ENCODE measurements around the gene EXOSC10. TPM values are rescaled to one million over a fixed set of nuclear protein-coding genes. Genes with fewer than 3 reads are reported as not detected.

Gene EXOSC10
- polyA plus RNA-seq, 1 of the 3 experiments (the other 2 are of a cell fraction), result 62.5 TPM

- H3K36me3 ChIP-seq (replicated peaks in 1 of 2; ENCODE audit: control insufficient read depth in 1 of 2, insufficient read depth in 2 of 2, low read length in 1 of 2), result peaks cover 46 to 53% of the 10 kb centered on the region in 2 experiments
- POLR2A ChIA-PET, result no interaction called here
- H3F3A ChIP-seq (replicated peaks; ENCODE audit: insufficient read depth), result no peaks in the 10 kb centered on the region
- no peak overlapping the region for H3K9ac ChIP-seq
- H3K9me2 ChIP-seq, result no peaks in the 10 kb centered on the region
- CTCF ChIA-PET, result interaction anchor here (0.6 to 2.5 kb wide), 3 partner anchors 23 to 71 kb away, joined by 3 to 7 read pairs (median 3); no protein-coding TSS in a partner anchor
- no peak overlapping the region for H3K4me2 ChIP-seq
- no peak overlapping the region for H2AFZ ChIP-seq (ENCODE audit: low read depth)
- no peaks in the 10 kb centered on the region for H3K9me3 ChIP-seq
- no peaks in the 10 kb centered on the region for H3K27me3 ChIP-seq (ENCODE audit: insufficient read depth)
- TF ChIP-seq FOSL2 (IDR thresholded peaks at IDR 0.05; ENCODE audit: borderline replicate concordance, low read depth), result no peak
- TF ChIP-seq NRF1 (IDR thresholded peaks at IDR 0.05; ENCODE audit: low read depth, low read length), result no peak
- 93% methylated on average over 7 of the region's 7 CpGs for WGBS (ENCODE audit: low lambda C conversion rate)
- no peaks in the 10 kb centered on the region for H3K79me2 ChIP-seq (ENCODE audit: insufficient read depth)
- no peak for DNase-seq
- H4K20me1 ChIP-seq (ENCODE audit: insufficient read depth), result no peaks in the 10 kb centered on the region
- H3K4me1 ChIP-seq (ENCODE audit: control insufficient read depth in 1 of 2, insufficient read depth in 2 of 2, low read depth in 1 of 2, low read length in 1 of 2), result no peaks in the 10 kb centered on the region
- no peak overlapping the region for H3K27ac ChIP-seq (ENCODE audit: low read depth in 2 of 2, low read length in 1 of 2)
- no peak overlapping the region for H3K4me3 ChIP-seq (ENCODE audit: low read depth in 2 of 2, low read length in 1 of 2)
Measured at GRCh38 chr1:11109047-11109760, 9.5 kb upstream of the EXOSC10 start.

- POLR2A ChIA-PET, result no interaction called here
- Histone ChIP-seq H3K9me3 (no peaks in the 10 kb centered on the region), H2AFZ (ENCODE audit: low read depth) (no peak overlapping the region), H3K4me1 (ENCODE audit: control insufficient read depth in 1 of 2, insufficient read depth in 2 of 2, low read depth in 1 of 2, low read length in 1 of 2) (no peaks in the 10 kb centered on the region), H3K27me3 (ENCODE audit: insufficient read depth) (no peaks in the 10 kb centered on the region), H3K4me3 (ENCODE audit: low read depth in 2 of 2, low read length in 1 of 2) (no peak overlapping the region), H3K9me2 (no peaks in the 10 kb centered on the region), H3F3A (replicated peaks; ENCODE audit: insufficient read depth) (no peaks in the 10 kb centered on the region), H3K4me2 (no peak overlapping the region), H3K36me3 (replicated peaks in 1 of 2; ENCODE audit: control insufficient read depth in 1 of 2, insufficient read depth in 2 of 2, low read length in 1 of 2) (peaks cover 36 to 44% of the 10 kb centered on the region in 2 experiments), H3K9ac (no peak overlapping the region), H4K20me1 (ENCODE audit: insufficient read depth) (no peaks in the 10 kb centered on the region), H3K27ac (ENCODE audit: low read depth in 2 of 2, low read length in 1 of 2) (no peak overlapping the region), H3K79me2 (ENCODE audit: insufficient read depth) (no peaks in the 10 kb centered on the region)
- CTCF ChIA-PET, result interaction anchor here (0.9 to 2.5 kb wide), 4 partner anchors 9 to 35 kb away, joined by 3 to 7 read pairs (median 4); no protein-coding TSS in a partner anchor
- no peak for DNase-seq
- 98% methylated on average over 5 of the region's 5 CpGs for WGBS (ENCODE audit: low lambda C conversion rate)
- TF ChIP-seq RAD21 (IDR thresholded peaks at IDR 0.05; ENCODE audit: low read length) (no peak), FOXJ3 (CRISPR knock-in tag; IDR thresholded peaks at IDR 0.05) (no peak), CHD2 (IDR thresholded peaks at IDR 0.05; ENCODE audit: low read length, partially characterized antibody) (no peak), JUND (IDR thresholded peaks at IDR 0.05) (no peak), IRF3 (IDR thresholded peaks at IDR 0.05; ENCODE audit: low read depth, low read length) (no peak), REST (IDR thresholded peaks at IDR 0.05; ENCODE audit: low read depth, low read length) (no peak), NFIC (IDR thresholded peaks at IDR 0.05; ENCODE audit: borderline replicate concordance) (no peak), MXI1 (IDR thresholded peaks at IDR 0.05; ENCODE audit: low read depth, low read length) (no peak), FOXM1 (IDR thresholded peaks at IDR 0.05; ENCODE audit: low read depth) (no peak), MAX (IDR thresholded peaks at IDR 0.05; ENCODE audit: low read depth) (no peak), USF2 (IDR thresholded peaks at IDR 0.05; ENCODE audit: borderline replicate concordance, low read depth, low read length) (no peak), MEF2A (IDR thresholded peaks at IDR 0.05; ENCODE audit: borderline replicate concordance, low read depth) (no peak), SIN3A (IDR thresholded peaks at IDR 0.05; ENCODE audit: borderline replicate concordance, low read depth, low read length) (no peak), RXRA (IDR thresholded peaks at IDR 0.05; ENCODE audit: borderline replicate concordance, low read depth) (no peak), FOSL2 (IDR thresholded peaks at IDR 0.05; ENCODE audit: borderline replicate concordance, low read depth) (no peak), POLR2AphosphoS5 (IDR thresholded peaks at IDR 0.05; ENCODE audit: low read depth, low read length) (no peak), EZH2phosphoT487 (IDR thresholded peaks at IDR 0.05; ENCODE audit: borderline replicate concordance, low read depth) (no peak), ZBTB33 (IDR thresholded peaks at IDR 0.05; ENCODE audit: borderline replicate concordance, low read depth) (no peak)
Measured at GRCh38 chr1:11107599-11107998, 7.9 kb upstream of the EXOSC10 start.
